GM21786 (cell line): ENCODE measurements around the gene ZFYVE16.
"Not testable (repeated sequence)": the region's sequence is repeated elsewhere in the genome, so short reads cannot be mapped to it uniquely, and the experiment has no call there.

Experiments used
- ATAC-seq: cut with Tn5 transposase; IDR thresholded peaks from one replicate; pipeline ENCODE4 v1.9.1; 2021; ENCODE audit not compliant: unreplicated experiment

Gene ZFYVE16

DNA sequence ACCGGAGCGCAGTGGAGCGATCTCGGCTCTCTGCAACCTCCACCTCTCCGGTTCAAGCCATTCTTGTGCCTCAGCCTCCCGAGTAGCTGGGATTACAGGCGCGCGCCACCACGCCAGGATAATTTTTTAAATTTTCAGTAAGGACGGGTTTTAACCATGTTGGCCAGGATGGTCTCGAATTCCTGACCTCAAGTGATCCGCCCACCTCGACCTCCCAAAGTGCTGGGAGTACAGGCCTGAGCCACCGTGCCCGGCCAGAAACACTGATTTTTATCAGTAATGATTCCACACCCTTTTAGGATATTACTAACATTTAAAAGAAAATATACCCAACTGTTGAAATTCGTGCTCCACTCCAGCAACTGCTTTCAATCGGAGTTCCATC is 79.6 kb downstream of the ZFYVE16 start:
- ATAC-seq, result no peak

DNA sequence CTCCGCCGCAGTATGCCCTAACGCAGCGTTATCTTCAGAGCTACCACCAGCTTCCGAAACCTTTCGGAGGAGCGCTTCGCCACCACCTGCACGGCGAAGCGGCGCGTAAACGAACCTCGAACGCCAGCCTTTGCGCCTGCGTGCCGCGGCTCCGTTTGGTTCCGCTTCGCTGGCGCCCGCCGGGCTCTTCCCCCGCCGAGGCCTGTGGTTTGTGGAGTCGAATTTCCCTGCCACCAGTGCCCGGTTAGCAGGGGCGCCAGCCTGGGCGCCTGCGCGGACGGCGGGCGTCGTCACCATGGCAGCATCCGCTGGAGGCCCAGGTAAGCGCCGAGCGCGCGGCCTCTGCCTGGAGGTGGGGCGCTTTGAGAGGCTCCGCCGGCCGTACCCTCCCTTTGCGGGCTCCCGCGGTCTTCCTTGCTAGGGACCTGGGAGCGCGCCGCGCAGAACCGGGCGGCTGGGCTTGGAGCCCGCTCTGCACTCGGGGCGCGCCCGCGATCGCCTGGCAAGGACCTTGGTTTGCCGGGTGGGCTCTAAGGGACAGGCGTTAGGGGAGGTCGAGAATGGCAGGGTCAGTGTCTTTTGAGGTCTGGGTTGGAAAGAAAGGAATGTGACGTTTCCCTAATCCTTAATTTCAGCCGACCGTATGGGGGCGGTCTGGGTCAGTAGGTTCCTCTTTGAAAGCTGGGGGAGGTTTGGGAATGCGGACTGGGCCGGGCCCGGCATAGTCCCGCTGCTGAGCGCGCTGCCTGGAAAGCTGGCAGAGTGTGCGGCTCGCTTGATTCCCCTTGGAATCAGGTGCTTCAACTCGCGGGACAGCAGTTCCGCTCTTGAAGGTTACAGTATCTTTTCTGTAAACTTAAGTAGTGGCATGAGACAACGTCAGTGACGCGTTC is 80.2 kb downstream of the ZFYVE16 start, which contains the start of gene FAM151B:
Gene FAM151B, plus strand, starts transcription at position 272 of the 893 bp plus-strand sequence. Its CDS starts 24 bp downstream, at position 296.
- ATAC-seq, result peak; percentile 91

DNA sequence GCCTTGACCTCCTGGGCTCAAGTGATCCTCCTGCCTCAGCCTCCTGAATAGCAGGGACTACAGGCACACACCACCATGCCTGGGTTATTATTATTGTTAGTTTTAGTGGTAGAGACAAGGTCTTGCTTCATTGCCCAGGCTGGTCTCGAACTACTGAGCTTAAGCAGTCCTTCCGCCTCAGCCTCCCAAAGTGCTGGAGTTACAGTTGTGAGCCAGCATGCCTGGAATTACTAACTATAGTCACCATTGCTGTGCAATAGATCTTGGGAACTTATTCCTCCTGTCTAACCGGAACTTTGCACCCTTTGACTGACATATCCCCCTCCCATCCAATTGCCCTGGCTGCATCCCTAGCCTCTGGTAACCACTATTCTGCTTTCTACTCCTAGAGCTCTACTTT is 83.4 kb downstream of the ZFYVE16 start:
- ATAC-seq, result no peak

DNA sequence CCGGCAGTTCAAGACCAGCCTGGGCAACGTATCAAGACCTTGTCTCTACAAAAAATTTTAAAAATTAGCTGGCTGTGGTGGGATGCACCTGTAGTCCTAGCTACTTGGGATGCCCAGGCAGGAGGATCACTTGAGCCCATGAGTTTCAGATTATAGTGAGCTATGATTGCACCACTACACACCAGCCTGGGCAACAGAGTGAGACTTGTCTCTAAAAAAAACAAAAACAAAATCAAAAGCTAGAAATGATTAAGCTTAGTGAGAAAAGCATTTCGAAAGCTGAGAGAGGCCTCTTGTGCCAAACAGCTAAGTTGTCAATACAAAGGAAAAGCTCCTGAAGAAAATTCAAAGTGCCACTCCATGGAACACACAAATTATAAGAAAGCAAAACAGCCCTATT is 84.9 kb downstream of the ZFYVE16 start:
- no peak for ATAC-seq

DNA sequence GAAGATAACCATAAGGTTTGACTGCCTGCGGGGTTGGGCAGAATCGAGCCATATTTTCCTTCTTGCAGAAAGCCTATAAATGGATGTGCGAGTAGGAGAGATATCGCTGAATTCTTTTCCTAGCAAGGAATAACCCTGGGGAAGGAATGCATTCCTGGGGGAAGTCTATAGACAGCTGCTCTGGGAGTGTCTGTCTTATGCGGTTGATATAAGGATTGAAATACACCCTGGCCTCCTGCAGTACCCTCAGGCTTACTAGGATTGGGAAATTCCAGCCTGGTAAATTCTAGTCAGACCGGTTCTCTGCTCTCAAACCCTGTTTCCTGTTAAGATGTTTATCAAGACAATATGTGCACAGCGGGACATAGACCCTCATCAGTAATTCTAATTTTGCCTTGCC is 85.6 kb downstream of the ZFYVE16 start:
- ATAC-seq, result not testable (repeated sequence)

DNA sequence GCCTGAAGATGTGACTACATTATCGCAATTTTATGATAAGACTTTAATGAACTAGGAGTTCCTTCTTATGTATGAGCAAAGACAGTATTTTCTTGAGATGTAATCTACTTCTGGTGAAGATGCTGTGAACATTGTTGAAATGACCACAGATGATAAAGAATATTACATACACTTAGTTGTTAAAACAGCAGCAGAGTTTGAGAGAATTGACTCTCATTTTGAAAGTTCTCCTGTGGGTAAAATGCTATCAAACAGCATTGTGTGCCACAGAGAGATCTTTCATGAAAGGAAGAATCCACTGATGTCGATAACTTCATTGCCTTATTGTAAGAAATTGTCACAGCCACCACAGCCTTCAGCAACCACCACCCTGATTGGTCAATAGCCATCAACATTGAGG is 88.0 kb downstream of the ZFYVE16 start:
- no peak for ATAC-seq

DNA sequence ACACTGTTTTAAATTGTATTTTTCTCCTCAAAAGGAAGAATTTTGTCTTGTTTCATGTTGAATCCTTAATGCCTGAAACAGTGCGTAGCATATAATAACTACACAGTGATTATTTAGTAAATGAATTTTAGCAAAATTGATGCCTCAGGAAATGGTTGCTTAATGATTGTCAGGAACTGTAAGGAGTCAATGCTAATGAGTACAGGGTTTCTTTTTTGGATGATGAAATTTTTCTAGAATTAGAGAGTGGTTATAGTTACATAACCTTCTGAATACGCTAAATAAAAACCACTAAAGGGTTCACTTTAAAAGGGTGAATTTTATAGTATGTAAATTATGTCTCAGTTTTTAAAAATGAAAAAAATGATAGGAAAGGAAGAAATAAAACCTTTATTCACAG is 94.9 kb downstream of the ZFYVE16 start:
- ATAC-seq, result no peak

DNA sequence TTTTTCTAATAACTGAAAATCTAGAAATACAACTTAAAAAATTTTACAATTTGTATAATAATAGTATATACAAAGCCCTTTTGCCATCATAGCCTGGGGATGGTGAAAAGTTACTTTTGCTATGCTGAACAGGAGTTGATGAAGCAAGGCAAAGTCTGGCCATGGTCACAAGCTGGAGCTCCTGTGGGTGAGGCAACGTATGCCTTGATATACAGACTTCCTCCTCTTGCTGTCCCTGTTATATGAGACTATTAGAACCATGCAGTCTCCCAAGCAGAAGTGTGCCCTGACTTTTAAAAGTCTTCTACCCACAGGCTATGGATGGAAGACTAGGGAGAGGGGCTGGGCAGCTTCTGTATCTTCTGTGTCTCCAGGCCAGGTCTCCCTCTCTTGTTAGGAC is 95.8 kb downstream of the ZFYVE16 start:
- no peak for ATAC-seq

DNA sequence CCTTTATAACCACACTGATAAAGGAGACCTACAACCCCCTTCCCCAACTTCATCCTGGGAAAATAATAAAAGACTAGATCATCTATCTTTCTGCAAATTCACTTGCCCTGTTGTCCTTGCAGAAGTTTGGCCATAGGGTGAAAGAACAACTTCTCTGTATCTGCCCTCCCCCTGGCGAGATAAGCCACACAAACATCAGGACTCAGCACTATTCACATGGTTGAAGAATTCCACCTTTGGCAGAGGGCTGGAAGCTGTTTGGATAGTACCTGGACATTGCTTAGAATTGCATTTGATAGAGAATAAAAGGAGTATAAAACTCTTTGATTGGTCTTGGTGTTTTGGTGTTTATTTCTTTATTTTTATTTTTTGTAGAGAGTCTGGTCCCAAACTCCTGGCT is 97.0 kb downstream of the ZFYVE16 start:
- ATAC-seq, result no peak

DNA sequence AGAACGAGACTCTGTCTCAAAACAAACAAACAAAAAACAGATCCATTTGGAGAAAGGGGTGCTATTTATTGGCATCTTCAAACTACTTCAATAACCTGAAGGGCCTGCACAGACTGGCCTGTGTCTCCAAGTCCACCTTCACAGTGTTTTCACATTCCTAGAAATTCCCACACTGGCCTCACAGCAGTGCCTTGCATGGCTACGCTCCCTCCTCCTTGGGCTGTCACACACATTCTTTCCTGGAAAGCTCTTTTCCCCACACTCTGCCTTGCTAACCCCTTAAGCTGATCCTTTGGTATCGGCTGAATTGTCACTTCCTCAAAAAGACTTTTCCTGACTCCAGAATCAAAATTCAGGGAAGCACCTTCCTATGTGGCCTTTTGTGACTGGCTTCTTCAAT is 99.8 kb downstream of the ZFYVE16 start:
- no peak for ATAC-seq

DNA sequence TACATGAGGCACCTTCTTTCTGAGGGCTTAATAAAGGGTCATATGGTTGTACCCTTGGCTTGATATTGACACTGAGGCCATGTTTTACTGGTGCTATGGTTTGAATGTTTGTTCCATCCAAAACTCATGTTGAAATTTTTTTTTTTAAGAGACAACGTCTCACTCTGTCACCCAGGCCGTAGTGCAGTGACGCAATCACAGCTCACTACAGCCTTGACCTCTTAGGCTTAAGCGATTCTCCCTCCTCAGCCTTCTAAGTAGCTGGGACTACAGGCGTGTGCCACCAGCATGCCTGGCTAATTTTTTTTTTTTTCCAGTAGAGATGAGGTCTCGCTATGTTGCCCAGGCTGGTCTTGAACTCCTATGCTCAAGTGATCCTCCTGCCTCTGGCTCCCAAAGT is 101.0 kb downstream of the ZFYVE16 start:
- no peak for ATAC-seq

DNA sequence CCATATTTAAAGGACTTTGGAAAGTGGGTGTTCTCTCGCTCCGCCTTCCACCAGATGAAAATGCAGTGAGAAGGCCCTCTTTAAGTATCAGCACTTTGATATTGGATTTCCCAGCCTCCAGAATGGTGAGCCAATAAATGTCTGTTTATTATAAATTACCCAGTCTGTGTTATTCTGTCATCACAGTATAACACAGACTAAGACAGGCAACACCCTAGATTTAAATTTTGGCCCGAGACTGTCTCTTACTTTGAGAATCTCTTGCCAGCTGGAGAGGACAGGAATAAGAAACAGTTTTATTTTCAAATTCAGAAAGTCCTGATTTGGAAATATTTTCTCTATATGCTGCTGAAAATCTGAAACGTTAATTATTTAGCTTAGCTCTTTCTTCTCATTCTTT is 101.5 kb downstream of the ZFYVE16 start:
- ATAC-seq, result no peak

DNA sequence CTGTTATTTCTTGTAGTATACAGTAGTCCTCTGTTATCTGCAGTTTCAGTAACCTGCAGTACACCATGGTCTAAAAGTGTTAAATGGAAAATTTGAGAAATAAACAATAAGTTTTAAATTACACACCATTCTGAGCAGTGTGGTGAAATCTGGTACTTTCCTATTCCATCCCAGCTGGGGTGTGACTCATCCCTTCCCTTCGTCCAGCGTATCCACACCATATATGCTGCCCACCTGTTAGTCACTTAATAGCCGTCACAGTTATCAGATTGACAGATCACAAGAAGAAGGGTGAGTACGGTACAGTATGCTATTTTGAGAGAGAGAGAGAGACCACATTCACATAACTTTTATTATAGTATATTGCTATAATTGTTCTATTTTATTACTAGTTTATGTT is 109.0 kb downstream of the ZFYVE16 start:
- ATAC-seq, result no peak
